Testis (tissue), 2 donors: ENCODE data around the gene NCBP3.

ENCODE experiments used
- POLR2A ChIP-seq: fragments of 450-650 bp; IDR thresholded peaks from one replicate; pipeline ENCODE4 v1.6.1; 2017; ENCODE audit warnings: antibody characterized with exemption, mild to moderate bottlenecking, moderate library complexity
- TF ChIP-seq, protein P1 (sequence below), 3 experiments: fragments of 450-650 bp in 2 of 3; fragments of 200-600 bp in 1 of 3; sonication (generic) in 1 of 3; IDR thresholded peaks; one replicate each; pipeline ENCODE4 v1.5.1; 2016 to 2019; ENCODE audit warnings: antibody characterized with exemption in 3 of 3, mild to moderate bottlenecking in 2 of 3, moderate library complexity in 1 of 3

DNA sequence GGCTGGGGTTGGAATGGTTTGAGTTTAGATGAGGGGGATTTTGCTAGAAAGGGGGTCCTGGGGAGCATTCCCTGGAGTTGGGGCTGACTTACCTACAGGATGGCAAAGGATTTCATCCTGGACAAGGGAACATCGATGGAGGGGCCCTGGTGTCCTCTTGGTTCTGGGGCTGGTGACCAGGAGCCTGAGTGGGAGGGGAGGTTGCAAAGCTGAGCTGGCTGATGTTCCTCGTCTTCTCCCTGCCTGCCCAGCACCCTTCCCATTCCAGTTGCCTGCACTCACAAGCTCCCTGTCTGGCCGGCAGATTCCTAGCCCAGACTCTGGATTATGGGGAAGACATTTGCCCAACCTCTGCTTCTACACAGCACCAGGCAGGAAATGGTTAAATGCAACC is 82.3 kb downstream of the NCBP3 start:
- TF ChIP-seq, protein P1, sequence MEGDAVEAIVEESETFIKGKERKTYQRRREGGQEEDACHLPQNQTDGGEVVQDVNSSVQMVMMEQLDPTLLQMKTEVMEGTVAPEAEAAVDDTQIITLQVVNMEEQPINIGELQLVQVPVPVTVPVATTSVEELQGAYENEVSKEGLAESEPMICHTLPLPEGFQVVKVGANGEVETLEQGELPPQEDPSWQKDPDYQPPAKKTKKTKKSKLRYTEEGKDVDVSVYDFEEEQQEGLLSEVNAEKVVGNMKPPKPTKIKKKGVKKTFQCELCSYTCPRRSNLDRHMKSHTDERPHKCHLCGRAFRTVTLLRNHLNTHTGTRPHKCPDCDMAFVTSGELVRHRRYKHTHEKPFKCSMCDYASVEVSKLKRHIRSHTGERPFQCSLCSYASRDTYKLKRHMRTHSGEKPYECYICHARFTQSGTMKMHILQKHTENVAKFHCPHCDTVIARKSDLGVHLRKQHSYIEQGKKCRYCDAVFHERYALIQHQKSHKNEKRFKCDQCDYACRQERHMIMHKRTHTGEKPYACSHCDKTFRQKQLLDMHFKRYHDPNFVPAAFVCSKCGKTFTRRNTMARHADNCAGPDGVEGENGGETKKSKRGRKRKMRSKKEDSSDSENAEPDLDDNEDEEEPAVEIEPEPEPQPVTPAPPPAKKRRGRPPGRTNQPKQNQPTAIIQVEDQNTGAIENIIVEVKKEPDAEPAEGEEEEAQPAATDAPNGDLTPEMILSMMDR (IDR thresholded peaks at IDR 0.05), result no peak
- no peak for TF ChIP-seq POLR2A
